ENCODE measurements around the gene SZT2. TPM values are rescaled to one million over a fixed set of nuclear protein-coding genes. Genes with fewer than 3 reads are reported as not detected.

SZT2 gene
- total and polyA plus RNA-seq, 12 donors, result 8.6 to 44.0 (median 26.0) TPM

- WGBS, 2 donors, result 35 to 46% methylated on average over 11 of the region's 11 CpGs
- H3K27me3 ChIP-seq, result no peaks in the 10 kb centered on the region
Observed at GRCh38 chr1:43349594-43350306, 39.9 kb upstream of the SZT2 start.

GRCh38 chr1:43350976-43351375, 38.7 kb upstream of the SZT2 start:
- ATAC-seq (no peak), DNase-seq (no peak)
- intact Hi-C loops (cut with DNase I), result no loop called here
- Histone ChIP-seq H3K36me3 (no peaks in the 10 kb centered on the region), H3K9me3 (no peaks in the 10 kb centered on the region), H3K4me3 (no peak overlapping the region), H3K27me3 (no peaks in the 10 kb centered on the region), H3K27ac (peak overlapping the region in 1 of 10 donors; percentile 91), H3K4me1 (peaks cover 0 to 38% (median 11%) of the 10 kb centered on the region in 9 donors)
- WGBS, 2 donors, result 97 to 100% methylated on average over 1 of the region's 1 CpG
- TF ChIP-seq, protein P1, sequence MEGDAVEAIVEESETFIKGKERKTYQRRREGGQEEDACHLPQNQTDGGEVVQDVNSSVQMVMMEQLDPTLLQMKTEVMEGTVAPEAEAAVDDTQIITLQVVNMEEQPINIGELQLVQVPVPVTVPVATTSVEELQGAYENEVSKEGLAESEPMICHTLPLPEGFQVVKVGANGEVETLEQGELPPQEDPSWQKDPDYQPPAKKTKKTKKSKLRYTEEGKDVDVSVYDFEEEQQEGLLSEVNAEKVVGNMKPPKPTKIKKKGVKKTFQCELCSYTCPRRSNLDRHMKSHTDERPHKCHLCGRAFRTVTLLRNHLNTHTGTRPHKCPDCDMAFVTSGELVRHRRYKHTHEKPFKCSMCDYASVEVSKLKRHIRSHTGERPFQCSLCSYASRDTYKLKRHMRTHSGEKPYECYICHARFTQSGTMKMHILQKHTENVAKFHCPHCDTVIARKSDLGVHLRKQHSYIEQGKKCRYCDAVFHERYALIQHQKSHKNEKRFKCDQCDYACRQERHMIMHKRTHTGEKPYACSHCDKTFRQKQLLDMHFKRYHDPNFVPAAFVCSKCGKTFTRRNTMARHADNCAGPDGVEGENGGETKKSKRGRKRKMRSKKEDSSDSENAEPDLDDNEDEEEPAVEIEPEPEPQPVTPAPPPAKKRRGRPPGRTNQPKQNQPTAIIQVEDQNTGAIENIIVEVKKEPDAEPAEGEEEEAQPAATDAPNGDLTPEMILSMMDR (IDR thresholded peaks at IDR 0.05), result no peak

More at GRCh38 chr1:43349594-43350306, 39.9 kb upstream of the SZT2 start:
- peak overlapping the region; percentile 8 to 67 (median 59) for H3K4me3 ChIP-seq
- H3K27ac ChIP-seq, result peak overlapping the region; percentile 85 to 98 (median 91)
- peak; percentile 41 to 42 for DNase-seq
- TF ChIP-seq, protein P1 (IDR thresholded peaks at IDR 0.05), result no peak
- peaks cover 1 to 49% (median 17%) of the 10 kb centered on the region in 9 donors for H3K4me1 ChIP-seq
- no peaks in the 10 kb centered on the region for H3K36me3 ChIP-seq
- ATAC-seq, result peak in 7 of 8 donors; percentile 24 to 72 (median 46)
- H3K9me3 ChIP-seq, result no peaks in the 10 kb centered on the region
- intact Hi-C loops (cut with DNase I), result loop anchor here in 3 of 10 donors (5.0 kb wide), 3 partner anchors 47 to 112 kb away; partner anchors contain the start of gene TIE1 (in 1 of the 3)

DNA sequence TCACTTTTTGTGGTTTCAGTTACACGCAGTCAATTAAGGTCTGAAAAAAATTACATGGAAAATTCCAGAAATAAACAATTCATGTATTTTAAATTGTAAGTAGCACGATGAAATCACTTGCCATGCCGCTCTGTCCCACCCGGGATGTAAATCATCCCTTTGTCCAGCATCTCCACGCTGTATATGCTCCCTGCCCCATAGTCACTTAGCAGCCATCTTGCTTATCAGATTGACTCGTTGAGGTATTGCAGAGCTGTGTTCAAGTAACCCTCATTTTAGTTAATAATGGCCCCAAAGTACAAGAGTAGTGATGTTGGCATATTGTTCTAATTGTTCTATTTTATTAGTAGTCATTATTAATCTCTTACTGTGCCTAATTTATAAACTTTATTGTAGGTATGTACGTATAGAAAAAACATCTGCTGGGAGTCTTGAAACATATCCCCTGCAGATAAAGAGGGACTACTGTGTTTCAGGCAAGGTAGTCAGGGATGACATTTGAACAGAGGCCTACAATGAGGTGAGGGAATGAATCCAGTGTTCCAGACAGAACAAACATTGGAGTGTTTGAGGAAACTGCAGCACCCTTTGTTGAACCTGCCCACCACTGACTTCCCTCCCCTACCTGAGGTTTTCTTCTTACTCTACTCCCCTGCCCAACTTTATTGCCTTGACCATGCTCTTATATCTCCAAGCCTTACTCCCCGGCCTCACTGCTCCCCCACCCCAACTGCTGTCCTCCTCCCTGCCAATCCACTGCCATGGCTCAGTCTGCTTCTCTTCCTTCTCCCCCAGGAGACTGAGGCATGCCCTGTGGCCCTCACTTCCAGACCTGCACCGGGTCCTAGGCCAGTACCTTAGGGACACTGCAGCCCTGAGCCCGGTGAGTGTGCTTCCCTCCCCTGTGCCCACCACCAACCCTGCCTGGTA, 38.0 kb upstream of the SZT2 start:
- Histone ChIP-seq H3K4me3 (no peak overlapping the region), H3K36me3 (no peaks in the 10 kb centered on the region), H3K27me3 (no peaks in the 10 kb centered on the region), H3K4me1 (peaks cover 0 to 31% (median 8%) of the 10 kb centered on the region in 9 donors), H3K9me3 (no peaks in the 10 kb centered on the region), H3K27ac (no peak overlapping the region)
- intact Hi-C loops (cut with DNase I), result no loop called here
- ATAC-seq (no peak), DNase-seq (no peak)
- TF ChIP-seq, protein P1 (IDR thresholded peaks at IDR 0.05), result no peak
- WGBS, 2 donors, result 89 to 90% methylated on average over 10 of the region's 10 CpGs

GRCh38 chr1:43352351-43352705, 37.4 kb upstream of the SZT2 start:
- 95 to 100% methylated on average over 2 of the region's 2 CpGs for WGBS, 2 donors
- H3K27me3 ChIP-seq, result no peaks in the 10 kb centered on the region
- intact Hi-C loops (cut with DNase I), result no loop called here
- peaks cover 0 to 27% (median 8%) of the 10 kb centered on the region in 9 donors for H3K4me1 ChIP-seq
- no peak for ATAC-seq
- TF ChIP-seq, protein P1 (IDR thresholded peaks at IDR 0.05), result no peak
- DNase-seq, result no peak
- no peaks in the 10 kb centered on the region for H3K9me3 ChIP-seq
- no peak overlapping the region for H3K4me3 ChIP-seq
- H3K36me3 ChIP-seq, result no peaks in the 10 kb centered on the region
- H3K27ac ChIP-seq, result no peak overlapping the region

Measured in heart right ventricle (tissue), 16 donors.